Subcutaneous adipose tissue (tissue), 4 donors: ENCODE measurements around the gene LRRFIP1. TPM values are rescaled to one million over a fixed set of nuclear protein-coding genes. Genes with fewer than 3 reads are reported as not detected.

Source experiments
- total RNA-seq, 4 donors: library from RNA; depleted of rRNA; stranded (reverse); fragments of >200 nt; gene quantifications; one replicate each; pipeline ENCODE4 v1.1.0, GENCODE V29; 2016
- TF ChIP-seq, protein P1 (sequence below): fragments of 450-650 bp; IDR thresholded peaks from one replicate; pipeline ENCODE4 v1.5.1; 2016; ENCODE audit warnings: low read depth, mild to moderate bottlenecking, control low read depth, antibody characterized with exemption, moderate library complexity

LRRFIP1 gene
- total RNA-seq, 4 donors from 2014 or later: 85.4 to 130 (median 99.6) TPM

DNA sequence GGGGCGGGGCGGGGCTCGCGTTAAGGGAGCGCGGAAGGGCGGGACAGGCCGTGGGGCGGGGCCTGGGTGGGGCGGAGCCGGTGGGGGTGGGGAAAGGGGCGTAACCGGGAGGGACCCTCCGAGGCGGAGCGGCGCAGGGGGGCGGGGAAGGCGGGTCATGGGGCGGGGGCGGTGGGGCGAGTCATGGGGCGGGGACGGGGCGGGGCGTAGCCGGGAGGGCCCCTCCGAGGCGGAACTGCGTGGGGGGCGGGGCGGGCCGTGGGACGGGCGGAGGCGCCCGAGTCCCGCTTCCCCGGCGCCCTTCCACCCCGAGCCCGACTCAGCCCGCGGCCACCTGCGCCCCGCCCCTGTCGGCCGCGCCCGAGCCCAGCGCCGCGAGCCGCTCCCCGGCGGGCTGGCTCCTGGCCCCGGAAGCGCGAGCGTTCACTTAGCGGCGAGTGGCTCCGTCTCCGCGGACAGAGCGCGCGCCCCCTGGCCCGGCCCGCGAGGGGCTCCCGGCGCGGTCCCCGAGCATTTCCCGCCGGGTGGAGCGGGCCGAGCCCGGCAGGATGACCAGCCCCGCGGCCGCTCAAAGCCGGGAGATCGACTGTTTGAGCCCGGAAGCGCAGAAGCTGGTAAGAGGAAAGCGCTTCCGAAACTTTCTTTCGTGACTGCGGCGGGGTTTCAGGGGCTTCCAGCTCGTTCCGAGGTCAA is 64.7 kb downstream of the LRRFIP1 start:
- TF ChIP-seq, protein P1, sequence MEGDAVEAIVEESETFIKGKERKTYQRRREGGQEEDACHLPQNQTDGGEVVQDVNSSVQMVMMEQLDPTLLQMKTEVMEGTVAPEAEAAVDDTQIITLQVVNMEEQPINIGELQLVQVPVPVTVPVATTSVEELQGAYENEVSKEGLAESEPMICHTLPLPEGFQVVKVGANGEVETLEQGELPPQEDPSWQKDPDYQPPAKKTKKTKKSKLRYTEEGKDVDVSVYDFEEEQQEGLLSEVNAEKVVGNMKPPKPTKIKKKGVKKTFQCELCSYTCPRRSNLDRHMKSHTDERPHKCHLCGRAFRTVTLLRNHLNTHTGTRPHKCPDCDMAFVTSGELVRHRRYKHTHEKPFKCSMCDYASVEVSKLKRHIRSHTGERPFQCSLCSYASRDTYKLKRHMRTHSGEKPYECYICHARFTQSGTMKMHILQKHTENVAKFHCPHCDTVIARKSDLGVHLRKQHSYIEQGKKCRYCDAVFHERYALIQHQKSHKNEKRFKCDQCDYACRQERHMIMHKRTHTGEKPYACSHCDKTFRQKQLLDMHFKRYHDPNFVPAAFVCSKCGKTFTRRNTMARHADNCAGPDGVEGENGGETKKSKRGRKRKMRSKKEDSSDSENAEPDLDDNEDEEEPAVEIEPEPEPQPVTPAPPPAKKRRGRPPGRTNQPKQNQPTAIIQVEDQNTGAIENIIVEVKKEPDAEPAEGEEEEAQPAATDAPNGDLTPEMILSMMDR: no peak

DNA sequence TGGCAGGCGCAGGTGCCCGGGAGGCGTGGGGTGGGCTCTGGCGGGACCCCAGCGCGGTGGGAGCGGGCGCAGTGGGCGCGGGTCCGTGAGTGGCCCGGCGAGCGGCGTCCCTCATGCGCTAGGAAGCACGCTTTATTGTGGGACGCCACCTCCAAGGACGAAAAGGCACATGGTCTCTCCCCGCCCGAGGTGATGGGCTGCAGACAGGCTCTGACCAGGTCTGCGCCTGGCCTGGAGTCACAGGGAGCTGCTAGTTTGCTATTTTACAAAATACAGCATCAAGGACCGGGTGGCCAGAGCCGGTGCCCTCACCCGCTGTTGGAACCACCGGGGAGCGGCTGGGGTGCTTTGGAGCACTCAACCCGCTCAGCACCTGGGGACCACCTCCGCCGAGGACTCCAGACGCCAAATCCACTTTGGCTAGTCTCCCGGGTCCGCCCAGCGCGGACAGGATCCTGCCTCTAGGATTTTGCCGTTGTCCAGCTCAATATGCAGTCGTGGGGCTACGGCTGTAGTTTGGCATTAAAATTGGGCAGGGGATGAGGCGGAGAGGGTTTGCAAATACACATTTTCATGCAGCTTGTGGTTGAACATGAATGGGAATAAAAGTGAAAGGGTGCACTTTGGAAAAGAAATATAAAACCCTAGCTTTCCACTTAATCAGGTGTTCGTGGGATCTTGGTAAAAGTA is 65.4 kb downstream of the LRRFIP1 start:
- TF ChIP-seq, protein P1: no peak

DNA sequence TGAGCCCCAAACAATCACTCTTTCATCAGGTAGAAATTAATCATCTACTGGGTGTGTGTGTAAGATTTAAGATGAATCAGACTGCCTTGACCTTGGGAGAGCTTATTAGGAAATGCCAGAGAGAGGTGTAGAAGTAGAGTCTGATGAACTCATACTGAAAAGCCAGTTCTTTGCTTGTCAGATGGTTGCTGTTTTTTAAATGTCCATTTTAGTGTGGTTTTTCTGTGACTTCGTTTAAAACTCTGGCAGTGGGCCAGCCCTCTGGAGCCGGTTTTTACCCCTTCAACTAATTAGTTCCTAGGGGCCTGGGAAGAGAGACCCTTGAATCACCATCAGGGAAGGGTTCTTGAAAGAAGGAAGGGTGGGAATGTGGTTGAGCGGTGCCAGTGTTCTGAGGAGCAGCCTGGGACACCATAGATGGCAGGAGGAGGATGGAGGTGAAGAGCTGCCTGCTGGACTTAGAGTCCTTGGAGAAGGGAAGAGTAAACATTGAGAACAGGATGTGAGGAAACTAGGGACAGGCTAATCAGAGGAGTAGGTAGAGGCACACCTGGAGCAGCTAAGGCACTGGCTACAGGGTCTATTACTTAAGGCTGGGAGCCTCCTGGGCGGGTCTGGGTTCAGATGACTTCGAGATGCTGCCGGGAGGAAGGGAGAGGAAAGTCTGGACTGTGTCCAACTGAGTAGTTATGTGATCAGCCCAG is 66.1 kb downstream of the LRRFIP1 start:
- TF ChIP-seq, protein P1: no peak

DNA sequence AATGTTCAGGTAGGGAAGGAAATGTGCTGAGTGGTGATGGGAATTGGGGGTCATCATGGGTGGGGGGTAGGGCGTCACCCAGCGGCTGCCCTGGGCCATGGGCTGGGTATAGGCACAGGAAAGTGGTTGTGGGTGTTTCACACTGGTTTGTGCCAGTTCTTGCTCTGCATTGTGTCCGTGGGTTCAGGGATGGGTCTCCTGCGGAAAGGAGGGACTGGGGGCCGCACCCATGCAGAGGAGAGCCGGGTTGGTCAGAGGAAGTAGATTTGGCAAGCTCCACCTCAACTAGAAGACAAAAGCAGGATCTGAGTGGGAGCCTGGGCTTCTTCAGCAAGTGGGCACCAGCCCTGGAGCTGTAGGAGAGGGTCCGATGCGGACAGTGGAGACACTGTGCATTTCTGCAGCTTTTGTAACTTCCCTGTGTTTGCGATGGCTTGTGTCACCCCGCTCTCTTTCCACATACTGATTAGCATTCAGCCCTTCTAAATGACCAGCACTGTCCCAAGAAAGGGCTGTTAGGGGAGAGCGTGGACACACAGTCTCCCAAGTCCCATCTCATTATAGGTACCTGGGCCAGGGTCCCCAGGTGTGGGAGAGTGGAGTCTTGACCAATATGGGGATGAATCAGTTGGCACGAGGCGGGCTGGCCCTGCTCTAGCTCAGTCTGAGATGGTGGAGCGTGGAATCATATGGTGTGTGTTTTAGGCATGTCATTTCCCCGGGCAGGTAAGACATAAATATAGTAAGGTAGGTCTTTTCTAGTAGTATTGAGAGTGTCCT is 67.2 kb downstream of the LRRFIP1 start:
- TF ChIP-seq, protein P1: no peak

DNA sequence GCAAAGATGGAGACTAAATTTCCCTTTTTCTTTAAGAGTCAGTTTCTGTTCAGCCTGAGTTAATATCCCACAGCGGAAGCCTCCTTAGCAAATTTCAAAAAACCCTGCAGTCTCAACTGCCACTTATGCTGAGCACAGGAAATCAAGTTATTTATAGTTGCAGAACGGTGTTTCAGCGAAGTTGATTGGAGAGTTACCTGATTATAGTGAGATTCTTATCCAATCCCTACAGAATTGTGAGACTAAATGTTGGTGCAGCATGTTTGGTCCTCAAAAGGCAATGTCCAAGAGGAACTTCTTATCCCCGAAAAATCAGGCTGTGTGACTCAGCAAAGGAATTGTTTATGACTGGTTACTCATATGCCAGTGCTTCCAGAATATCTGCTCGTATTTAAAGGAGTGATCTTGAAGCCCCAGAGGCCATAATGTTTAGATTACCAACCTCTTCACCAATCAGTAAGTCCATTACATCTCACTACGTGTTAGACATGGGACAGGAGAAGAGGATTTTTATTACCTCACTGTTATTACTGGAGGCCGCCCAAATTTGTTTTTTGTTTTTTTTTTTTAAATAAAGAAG is 67.9 kb downstream of the LRRFIP1 start:
- TF ChIP-seq, protein P1: no peak

DNA sequence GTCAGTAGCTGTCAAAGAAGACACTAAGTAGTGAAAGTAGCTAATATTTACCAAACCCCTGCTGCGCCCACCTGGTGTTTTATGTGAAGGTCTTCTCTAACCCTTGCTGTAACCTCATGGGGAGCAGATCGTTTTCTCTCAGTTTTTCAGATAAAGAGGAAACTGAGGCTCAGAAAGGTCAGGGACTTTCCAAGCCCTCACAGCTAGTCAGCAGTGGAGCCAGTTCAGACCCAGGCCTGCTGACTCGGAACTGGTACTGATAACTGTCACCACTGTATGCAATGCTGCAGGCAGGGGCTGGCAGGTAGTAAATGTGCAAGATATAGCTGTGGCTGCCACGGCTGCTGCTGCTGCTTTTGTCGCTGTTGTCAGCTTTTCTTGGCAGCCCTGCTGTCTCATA is 69.1 kb downstream of the LRRFIP1 start:
- TF ChIP-seq, protein P1: no peak
